ENCODE measurements around the gene COBL. TPM values are rescaled to one million over a fixed set of nuclear protein-coding genes. Genes with fewer than 3 reads are reported as not detected.

The COBL gene
- total and polyA plus RNA-seq, 9 of the 15 experiments (the other 6 are each of a cell fraction or from before 2014, with no cell fraction given) = 0.01 to 2.4 (median 0.09) TPM; not detected in 3

DNA sequence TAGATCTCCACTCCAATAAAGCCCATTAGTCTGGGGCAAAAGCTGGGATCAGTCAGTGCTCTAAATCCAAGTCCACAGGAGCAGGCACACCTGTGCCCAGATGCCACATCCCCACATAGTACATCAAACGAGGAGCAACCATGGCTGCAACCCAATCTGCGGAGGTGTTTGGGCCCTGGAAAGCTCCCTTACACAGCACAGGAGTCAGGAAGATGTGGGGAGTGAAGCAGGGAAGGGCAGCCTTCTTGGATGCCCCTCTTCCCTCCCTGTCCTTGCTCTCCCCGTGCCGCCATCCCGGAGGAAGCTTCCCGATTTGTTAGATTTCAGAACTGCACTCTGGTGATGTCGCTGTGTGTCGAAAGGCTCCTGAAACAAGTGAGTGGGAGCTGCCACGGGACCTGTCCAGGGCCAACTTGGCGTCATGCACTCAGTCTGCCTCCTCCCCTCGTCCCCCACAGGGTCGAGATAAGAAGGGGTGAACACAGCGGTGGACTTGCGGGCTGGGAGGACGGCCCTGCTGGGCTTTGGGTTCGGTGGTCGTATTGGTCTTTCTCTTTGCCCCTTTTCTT lies 303.3 kb downstream of the COBL start (continued):
- TF ChIP-seq ZNF449 (CRISPR knock-in tag; IDR thresholded peaks at IDR 0.05) = no peak

DNA sequence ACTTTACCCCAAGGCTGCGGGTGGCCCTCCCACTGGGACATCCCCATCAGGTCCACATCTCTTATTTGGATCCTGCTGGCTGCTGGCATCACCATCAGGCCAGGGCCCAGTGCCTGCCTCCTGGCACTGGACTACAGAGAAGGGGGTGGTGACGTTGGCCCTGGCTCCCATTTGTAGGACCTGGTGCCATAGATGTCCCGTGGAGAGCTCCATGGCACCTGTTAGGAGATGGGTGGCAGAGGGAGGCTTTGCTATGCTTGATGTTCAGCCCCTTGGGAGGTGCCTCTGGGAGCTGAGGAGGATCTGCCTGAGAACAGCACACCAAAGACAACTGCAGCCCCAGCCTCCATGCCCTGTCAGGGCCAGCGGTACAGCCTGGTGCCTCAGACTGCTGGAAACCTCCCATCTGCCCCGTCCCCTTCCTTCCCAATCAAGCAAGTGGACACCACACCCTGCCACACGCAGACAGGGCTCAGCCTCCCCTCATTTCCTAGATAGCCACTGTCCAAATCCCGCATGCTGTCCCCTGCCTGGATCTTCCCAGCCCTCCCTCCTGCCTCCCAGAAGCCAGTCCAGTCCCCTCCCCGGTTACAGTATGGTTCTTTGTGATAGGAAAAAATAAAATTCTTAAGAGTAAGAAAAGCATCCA lies 303.9 kb downstream of the COBL start:
- no peaks in the 10 kb centered on the region for H3K9me3 ChIP-seq (replicated peaks; ENCODE audit: control insufficient read depth, insufficient read depth, low read depth, low read length)
- WGBS (ENCODE audit: insufficient coverage, low coverage, missing lambda C conversion rate) = 0% methylated on average over 8 of the region's 8 CpGs
- DNase-seq (ENCODE audit: extremely low read depth in 1 of 4, low spot score in 3 of 4) (no peak), FAIRE-seq (no peak), ATAC-seq (no peak)
- H2AFZ ChIP-seq (ENCODE audit: low read depth, low read length) = no peak overlapping the region
- H3K79me2 ChIP-seq (ENCODE audit: control insufficient read depth, insufficient read depth, low read length) = no peaks in the 10 kb centered on the region
- in situ Hi-C loops (cut with MboI) = no loop called here
- POLR2A ChIA-PET = interaction anchor here (0.7 kb wide), 1 partner anchor 177 kb away, joined by 3 read pairs; no protein-coding TSS in a partner anchor
- BruUV-seq (replicated peaks) = no TSS peak
- no peak overlapping the region for H3K4me2 ChIP-seq (ENCODE audit: insufficient read depth, low read length)
- TF ChIP-seq NCOA6 (IDR thresholded peaks at IDR 0.05) = no peak
- H3K4me1 ChIP-seq (replicated peaks in 1 of 2; ENCODE audit: control insufficient read depth in 2 of 2, insufficient read depth in 2 of 2, low read length in 2 of 2) = peaks cover 0 to 3% of the 10 kb centered on the region in 2 experiments; a peak in 1 of 5 replicates
- no peak overlapping the region for H3K9ac ChIP-seq (ENCODE audit: insufficient read depth in 1 of 2, low read depth in 2 of 2, low read length in 2 of 2)
- CTCF ChIA-PET (ENCODE audit: low intra/inter-chr PET ratio) = no interaction called here
- no peaks in the 10 kb centered on the region for H3K9me1 ChIP-seq (ENCODE audit: control insufficient read depth, insufficient read depth, low read length)
- no peak overlapping the region for H3K27ac ChIP-seq (ENCODE audit: extremely low read depth, low read depth, low read length)
- H3K27me3 ChIP-seq (ENCODE audit: control insufficient read depth in 2 of 2, insufficient read depth in 2 of 2, low read length in 2 of 2) = peaks cover 11 to 81% of the 10 kb centered on the region in 2 experiments; a peak in 4 of 5 replicates
- intact Hi-C loops (cut with micrococcal nuclease) = no loop called here
- no peak overlapping the region for H3K4me3 ChIP-seq
- H3K36me3 ChIP-seq (ENCODE audit: control insufficient read depth, insufficient read depth, low read length) = no peaks in the 10 kb centered on the region
- H4K20me1 ChIP-seq (replicated peaks; ENCODE audit: control insufficient read depth, insufficient read depth, low read length) = peaks cover 8% of the 10 kb centered on the region
